Nephron (organoid): Measurements from ENCODE around the gene OTOL1.

Source experiments
- H3K27ac Mint-ChIP-seq, 3 experiments: 2 replicates each; pipeline ENCODE4 v1.8.0; 2020; ENCODE audit warnings: mixed read lengths in 3 of 3, mild to moderate bottlenecking in 2 of 3, moderate library complexity in 1 of 3
- H3K27me3 Mint-ChIP-seq: 2 replicates; pipeline ENCODE4 v1.8.0; 2021; ENCODE audit warnings: low read depth, mild to moderate bottlenecking, moderate library complexity, mixed read lengths
- H3K36me3 Mint-ChIP-seq: 2 replicates; pipeline ENCODE4 v1.8.0; 2020; ENCODE audit warnings: low read depth, mixed read lengths
- H3K4me1 Mint-ChIP-seq: 2 replicates; pipeline ENCODE4 v1.8.0; 2020; ENCODE audit warnings: mixed read lengths
- H3K4me3 Mint-ChIP-seq, 3 experiments: 2 replicates each; pipeline ENCODE4 v1.8.0; 2020; ENCODE audit warnings: mild to moderate bottlenecking in 3 of 3, mixed read lengths in 3 of 3, moderate library complexity in 2 of 3
- H3K9me3 Mint-ChIP-seq: 2 replicates; pipeline ENCODE4 v1.8.0; 2020; ENCODE audit warnings: mixed read lengths
- CTCF ChIP-seq, 3 experiments: fragments of 200-600 bp; sonication (generic); IDR thresholded peaks; one replicate each; pipeline ENCODE4 v1.5.0; 2021; ENCODE audit warnings: antibody characterized with exemption in 3 of 3; ENCODE audit not compliant: unreplicated experiment in 3 of 3

OTOL1 gene

GRCh38 chr3:161496508-161496907 is at the start of gene OTOL1:
TSS of gene OTOL1 (plus strand) at chr3:161496808. CDS start at chr3:161496808, 0 bp downstream.
- no peaks in the 10 kb centered on the region for H3K27me3 Mint-ChIP-seq
- H3K4me3 Mint-ChIP-seq, result no peak within 1 kb of the TSS

GRCh38 chr3:161449785-161450184 is 46.8 kb upstream of the OTOL1 start:
- Mint-ChIP-seq H3K27ac (no peak overlapping the region), H3K9me3 (no peaks in the 10 kb centered on the region), H3K4me1 (no peaks in the 10 kb centered on the region), H3K36me3 (no peaks in the 10 kb centered on the region), H3K4me3 (no peak overlapping the region), H3K27me3 (no peaks in the 10 kb centered on the region)
- TF ChIP-seq CTCF (IDR thresholded peaks at IDR 0.05; ENCODE audit: unreplicated experiment in 3 of 3), result no peak

More at GRCh38 chr3:161496508-161496907, at the start of gene OTOL1:
- H3K9me3 Mint-ChIP-seq, result peaks cover 15% of the 10 kb centered on the region
- H3K27ac Mint-ChIP-seq, result no peak within 1 kb of the TSS
- H3K4me1 Mint-ChIP-seq, result no peaks in the 10 kb centered on the region
- no peaks in the 10 kb centered on the region for H3K36me3 Mint-ChIP-seq
- no peak for TF ChIP-seq CTCF (IDR thresholded peaks at IDR 0.05; ENCODE audit: unreplicated experiment in 3 of 3)

- Mint-ChIP-seq H3K9me3 (no peaks in the 10 kb centered on the region), H3K4me1 (no peaks in the 10 kb centered on the region), H3K27ac (no peak overlapping the region), H3K27me3 (no peaks in the 10 kb centered on the region), H3K36me3 (no peaks in the 10 kb centered on the region), H3K4me3 (no peak overlapping the region)
- TF ChIP-seq CTCF (IDR thresholded peaks at IDR 0.05; ENCODE audit: unreplicated experiment in 3 of 3), result no peak
Observed at GRCh38 chr3:161452179-161452578, 44.4 kb upstream of the OTOL1 start.

- no peak overlapping the region for H3K27ac Mint-ChIP-seq
- H3K36me3 Mint-ChIP-seq, result no peaks in the 10 kb centered on the region
- no peaks in the 10 kb centered on the region for H3K27me3 Mint-ChIP-seq
- H3K4me1 Mint-ChIP-seq, result no peaks in the 10 kb centered on the region
- TF ChIP-seq CTCF (IDR thresholded peaks at IDR 0.05; ENCODE audit: unreplicated experiment in 3 of 3), result no peak
- H3K9me3 Mint-ChIP-seq, result no peaks in the 10 kb centered on the region
- H3K4me3 Mint-ChIP-seq, result no peak overlapping the region
Observed at GRCh38 chr3:161454615-161455014, 42.0 kb upstream of the OTOL1 start.

GRCh38 chr3:161455962-161456361 is 40.6 kb upstream of the OTOL1 start:
- no peaks in the 10 kb centered on the region for H3K9me3 Mint-ChIP-seq
- TF ChIP-seq CTCF (IDR thresholded peaks at IDR 0.05; ENCODE audit: unreplicated experiment in 3 of 3), result no peak
- no peaks in the 10 kb centered on the region for H3K36me3 Mint-ChIP-seq
- H3K4me3 Mint-ChIP-seq, result no peak overlapping the region
- no peak overlapping the region for H3K27ac Mint-ChIP-seq
- no peaks in the 10 kb centered on the region for H3K27me3 Mint-ChIP-seq
- H3K4me1 Mint-ChIP-seq, result no peaks in the 10 kb centered on the region

- Mint-ChIP-seq H3K27me3 (no peaks in the 10 kb centered on the region), H3K27ac (no peak overlapping the region), H3K4me1 (no peaks in the 10 kb centered on the region), H3K4me3 (no peak overlapping the region), H3K36me3 (no peaks in the 10 kb centered on the region), H3K9me3 (peaks cover 5% of the 10 kb centered on the region)
- no peak for TF ChIP-seq CTCF (IDR thresholded peaks at IDR 0.05; ENCODE audit: unreplicated experiment in 3 of 3)
Observed at GRCh38 chr3:161462138-161462537, 34.5 kb upstream of the OTOL1 start.
